ENCODE data around the gene SF1. TPM values are rescaled to one million over a fixed set of nuclear protein-coding genes. Genes with fewer than 3 reads are reported as not detected.

The SF1 gene
- polyA plus RNA-seq, 1 donor, result 360 TPM

- H3K4me3 ChIP-seq (ENCODE audit: low read length), result no peak overlapping the region
- no peaks in the 10 kb centered on the region for H3K4me1 ChIP-seq (ENCODE audit: control insufficient read depth, insufficient read depth, low read length)
- H3K9me3 ChIP-seq (ENCODE audit: control insufficient read depth, low read depth, low read length), result no peaks in the 10 kb centered on the region
- peaks cover 19% of the 10 kb centered on the region for H3K27me3 ChIP-seq (ENCODE audit: control insufficient read depth, insufficient read depth, low read length)
- H3K36me3 ChIP-seq (ENCODE audit: control insufficient read depth, insufficient read depth, low read length), result no peaks in the 10 kb centered on the region
- no peak for DNase-seq
- no peak overlapping the region for H3K27ac ChIP-seq (ENCODE audit: low read length)
- WGBS (ENCODE audit: insufficient coverage, low lambda C conversion rate), result no CpG with 5 or more reads among the region's 9 CpGs
Measured at GRCh38 chr11:64735725-64736259, 42.5 kb downstream of the SF1 start.

- Histone ChIP-seq H3K4me3 (ENCODE audit: low read length) (no peak overlapping the region), H3K27me3 (ENCODE audit: control insufficient read depth, insufficient read depth, low read length) (peaks cover 18% of the 10 kb centered on the region), H3K4me1 (ENCODE audit: control insufficient read depth, insufficient read depth, low read length) (no peaks in the 10 kb centered on the region), H3K9me3 (ENCODE audit: control insufficient read depth, low read depth, low read length) (no peaks in the 10 kb centered on the region), H3K36me3 (ENCODE audit: control insufficient read depth, insufficient read depth, low read length) (no peaks in the 10 kb centered on the region), H3K27ac (ENCODE audit: low read length) (no peak overlapping the region)
- no peak for DNase-seq
- no CpG with 5 or more reads among the region's 23 CpGs for WGBS (ENCODE audit: insufficient coverage, low lambda C conversion rate)
Measured at GRCh38 chr11:64734811-64735724, 43.3 kb downstream of the SF1 start.

DNA sequence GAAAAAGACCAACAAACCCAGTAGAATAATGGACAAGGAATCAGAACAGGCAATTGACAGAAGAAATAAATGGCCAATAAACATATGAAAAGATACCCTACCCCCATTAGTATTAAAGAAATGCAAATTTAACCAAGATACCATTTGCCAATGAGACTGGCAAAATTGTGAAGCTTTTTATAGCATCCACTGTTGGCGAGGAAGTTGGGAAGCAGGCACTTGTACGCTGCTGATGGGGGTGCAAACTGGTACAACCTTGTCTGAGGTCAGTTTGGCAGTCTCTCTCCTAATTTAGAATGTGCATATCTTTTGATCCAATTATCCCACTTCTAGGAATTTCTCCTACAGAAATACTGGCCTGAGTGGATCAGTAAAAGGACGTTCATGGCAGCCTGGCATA, 46.7 kb downstream of the SF1 start:
- no peak overlapping the region for H3K4me3 ChIP-seq (ENCODE audit: low read length)
- H3K4me1 ChIP-seq (ENCODE audit: control insufficient read depth, insufficient read depth, low read length), result no peaks in the 10 kb centered on the region
- WGBS (ENCODE audit: insufficient coverage, low lambda C conversion rate), result no CpG with 5 or more reads among the region's 3 CpGs
- no peak for DNase-seq
- peaks cover 7% of the 10 kb centered on the region for H3K27me3 ChIP-seq (ENCODE audit: control insufficient read depth, insufficient read depth, low read length)
- no peak overlapping the region for H3K27ac ChIP-seq (ENCODE audit: low read length)
- H3K9me3 ChIP-seq (ENCODE audit: control insufficient read depth, low read depth, low read length), result no peaks in the 10 kb centered on the region
- H3K36me3 ChIP-seq (ENCODE audit: control insufficient read depth, insufficient read depth, low read length), result no peaks in the 10 kb centered on the region

DNA sequence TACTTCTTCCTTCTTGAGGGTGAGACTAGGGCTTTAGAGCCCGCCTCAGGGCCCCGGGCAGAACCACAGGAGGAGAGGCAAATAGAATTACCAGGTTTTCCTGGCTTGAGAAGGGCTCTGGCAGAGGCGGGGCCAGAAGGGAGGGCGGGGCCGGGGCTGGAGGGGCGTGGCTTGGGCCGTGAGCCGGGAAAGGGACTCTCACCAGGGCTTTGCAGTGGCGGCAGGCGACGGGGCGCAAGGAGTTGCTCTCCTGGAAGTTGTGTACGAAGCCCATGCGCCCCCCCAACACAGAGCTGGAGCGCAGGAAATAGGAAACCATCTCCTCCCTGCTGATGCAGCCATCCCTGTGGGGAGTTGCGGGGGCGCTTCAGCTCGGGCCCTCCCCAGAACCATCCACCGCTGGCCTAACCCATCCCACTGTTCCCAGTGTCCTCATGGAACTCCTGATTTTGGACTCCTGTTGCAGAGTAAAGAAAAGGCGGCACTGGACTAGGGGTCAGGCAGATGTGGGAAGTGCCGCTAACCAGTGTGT, 48.4 kb downstream of the SF1 start:
- WGBS (ENCODE audit: insufficient coverage, low lambda C conversion rate), result no CpG with 5 or more reads among the region's 21 CpGs
- H3K9me3 ChIP-seq (ENCODE audit: control insufficient read depth, low read depth, low read length), result no peaks in the 10 kb centered on the region
- peaks cover 9% of the 10 kb centered on the region for H3K4me1 ChIP-seq (ENCODE audit: control insufficient read depth, insufficient read depth, low read length)
- peaks cover 7% of the 10 kb centered on the region for H3K27me3 ChIP-seq (ENCODE audit: control insufficient read depth, insufficient read depth, low read length)
- H3K27ac ChIP-seq (ENCODE audit: low read length), result no peak overlapping the region
- no peak overlapping the region for H3K4me3 ChIP-seq (ENCODE audit: low read length)
- peak in 1 of 2 donors; percentile 41 for DNase-seq
- no peaks in the 10 kb centered on the region for H3K36me3 ChIP-seq (ENCODE audit: control insufficient read depth, insufficient read depth, low read length)

GRCh38 chr11:64728757-64729365, 49.5 kb downstream of the SF1 start:
- no peak overlapping the region for H3K27ac ChIP-seq (ENCODE audit: low read length)
- H3K4me3 ChIP-seq (ENCODE audit: low read length), result no peak overlapping the region
- no CpG with 5 or more reads among the region's 11 CpGs for WGBS (ENCODE audit: insufficient coverage, low lambda C conversion rate)
- no peaks in the 10 kb centered on the region for H3K9me3 ChIP-seq (ENCODE audit: control insufficient read depth, low read depth, low read length)
- no peaks in the 10 kb centered on the region for H3K36me3 ChIP-seq (ENCODE audit: control insufficient read depth, insufficient read depth, low read length)
- no peak for DNase-seq
- H3K27me3 ChIP-seq (ENCODE audit: control insufficient read depth, insufficient read depth, low read length), result peaks cover 7% of the 10 kb centered on the region
- H3K4me1 ChIP-seq (ENCODE audit: control insufficient read depth, insufficient read depth, low read length), result peaks cover 19% of the 10 kb centered on the region

GRCh38 chr11:64726867-64727530, 51.3 kb downstream of the SF1 start:
- peaks cover 25% of the 10 kb centered on the region for H3K4me1 ChIP-seq (ENCODE audit: control insufficient read depth, insufficient read depth, low read length)
- DNase-seq, result no peak
- no peaks in the 10 kb centered on the region for H3K36me3 ChIP-seq (ENCODE audit: control insufficient read depth, insufficient read depth, low read length)
- H3K27ac ChIP-seq (ENCODE audit: low read length), result no peak overlapping the region
- H3K4me3 ChIP-seq (ENCODE audit: low read length), result no peak overlapping the region
- peaks cover 16% of the 10 kb centered on the region for H3K27me3 ChIP-seq (ENCODE audit: control insufficient read depth, insufficient read depth, low read length)
- WGBS (ENCODE audit: insufficient coverage, low lambda C conversion rate), result no CpG with 5 or more reads among the region's 7 CpGs
- H3K9me3 ChIP-seq (ENCODE audit: control insufficient read depth, low read depth, low read length), result peaks cover 5% of the 10 kb centered on the region

DNA sequence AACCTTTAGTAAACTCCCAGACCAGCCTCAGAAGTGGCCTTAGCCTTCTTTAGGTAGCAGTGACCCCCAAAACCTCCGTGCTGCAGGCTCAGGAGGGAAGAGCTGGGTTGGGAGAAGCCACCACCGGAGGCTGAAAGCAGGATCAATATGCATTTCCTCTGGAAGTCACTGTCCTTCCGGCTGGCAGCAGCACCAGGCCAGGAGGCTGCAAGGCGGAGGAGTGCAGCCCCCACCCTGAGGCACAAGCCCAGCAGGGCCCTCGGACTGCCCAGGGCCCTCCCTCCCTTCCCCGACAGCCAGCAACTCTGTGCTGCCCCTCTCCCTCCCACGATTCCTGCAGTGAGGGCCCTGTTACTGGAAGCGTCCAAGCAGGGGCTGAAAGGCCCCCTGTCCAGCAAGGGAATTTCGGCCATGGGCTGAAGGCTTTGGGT, 52.1 kb downstream of the SF1 start:
- no peak overlapping the region for H3K27ac ChIP-seq (ENCODE audit: low read length)
- no peak overlapping the region for H3K4me3 ChIP-seq (ENCODE audit: low read length)
- peaks cover 5% of the 10 kb centered on the region for H3K9me3 ChIP-seq (ENCODE audit: control insufficient read depth, low read depth, low read length)
- no CpG with 5 or more reads among the region's 9 CpGs for WGBS (ENCODE audit: insufficient coverage, low lambda C conversion rate)
- H3K27me3 ChIP-seq (ENCODE audit: control insufficient read depth, insufficient read depth, low read length), result peaks cover 24% of the 10 kb centered on the region
- no peaks in the 10 kb centered on the region for H3K36me3 ChIP-seq (ENCODE audit: control insufficient read depth, insufficient read depth, low read length)
- no peak for DNase-seq
- peaks cover 25% of the 10 kb centered on the region for H3K4me1 ChIP-seq (ENCODE audit: control insufficient read depth, insufficient read depth, low read length)

DNA sequence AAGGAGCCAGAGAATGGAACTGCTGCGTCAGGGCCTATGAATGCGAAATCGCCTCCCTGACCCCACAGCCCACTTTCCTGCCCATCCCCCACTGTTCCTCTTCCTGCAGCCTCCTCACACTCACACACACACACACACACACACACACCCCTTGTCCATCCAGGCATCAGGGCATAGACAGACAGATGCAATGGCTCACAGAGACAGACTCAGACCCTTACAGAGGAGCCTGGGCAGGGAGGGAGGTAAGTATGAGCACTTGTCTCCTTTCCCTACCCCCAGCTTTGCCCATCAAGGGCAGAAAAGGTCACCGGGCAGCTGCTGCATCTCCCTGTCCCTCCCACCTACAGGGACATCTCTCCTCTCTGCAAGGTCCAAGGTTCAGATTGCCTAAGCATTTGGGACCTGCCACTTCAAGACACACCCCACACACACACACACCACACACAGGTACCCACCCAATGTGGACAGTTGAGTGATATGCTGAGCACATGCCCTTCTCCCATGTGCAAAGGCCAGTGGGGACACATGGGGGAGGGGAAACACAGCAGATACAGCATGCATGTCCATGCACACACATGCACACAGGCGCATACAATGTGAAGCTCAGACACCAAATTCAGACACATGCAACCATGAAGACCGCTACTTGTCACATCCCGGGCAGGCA, 53.3 kb downstream of the SF1 start:
- WGBS (ENCODE audit: insufficient coverage, low lambda C conversion rate), result no CpG with 5 or more reads among the region's 7 CpGs
- Histone ChIP-seq H3K36me3 (ENCODE audit: control insufficient read depth, insufficient read depth, low read length) (no peaks in the 10 kb centered on the region), H3K27ac (ENCODE audit: low read length) (no peak overlapping the region), H3K4me3 (ENCODE audit: low read length) (no peak overlapping the region), H3K27me3 (ENCODE audit: control insufficient read depth, insufficient read depth, low read length) (peaks cover 30% of the 10 kb centered on the region), H3K4me1 (ENCODE audit: control insufficient read depth, insufficient read depth, low read length) (peaks cover 25% of the 10 kb centered on the region), H3K9me3 (ENCODE audit: control insufficient read depth, low read depth, low read length) (peaks cover 5% of the 10 kb centered on the region)
- DNase-seq, result peak; percentile 76 to 89

GRCh38 chr11:64723907-64724862, 54.2 kb downstream of the SF1 start:
- Histone ChIP-seq H3K4me3 (ENCODE audit: low read length) (no peak overlapping the region), H3K9me3 (ENCODE audit: control insufficient read depth, low read depth, low read length) (peaks cover 5% of the 10 kb centered on the region), H3K36me3 (ENCODE audit: control insufficient read depth, insufficient read depth, low read length) (no peaks in the 10 kb centered on the region), H3K27me3 (ENCODE audit: control insufficient read depth, insufficient read depth, low read length) (peaks cover 34% of the 10 kb centered on the region), H3K27ac (ENCODE audit: low read length) (no peak overlapping the region), H3K4me1 (ENCODE audit: control insufficient read depth, insufficient read depth, low read length) (peaks cover 25% of the 10 kb centered on the region)
- no CpG with 5 or more reads among the region's 9 CpGs for WGBS (ENCODE audit: insufficient coverage, low lambda C conversion rate)
- DNase-seq, result no peak

Measured in large intestine (tissue), 3 donors.